CD4-positive, alpha-beta T cell treated with Interleukin-12 subunit alpha and Interleukin-12 subunit beta, for 1 hour (primary cell): ENCODE results near the gene ANO6.
A peak's percentile ranks its signal among the peaks of the same experiment; 100 is the strongest.

Experiments used
- DNase-seq: peaks from one replicate; pipeline ENCODE4 v3.0.0-alpha.2; 2020

The ANO6 gene

GRCh38 chr12:45415393-45415817 lies 199.5 kb downstream of the ANO6 start:
- no peak for DNase-seq

DNA sequence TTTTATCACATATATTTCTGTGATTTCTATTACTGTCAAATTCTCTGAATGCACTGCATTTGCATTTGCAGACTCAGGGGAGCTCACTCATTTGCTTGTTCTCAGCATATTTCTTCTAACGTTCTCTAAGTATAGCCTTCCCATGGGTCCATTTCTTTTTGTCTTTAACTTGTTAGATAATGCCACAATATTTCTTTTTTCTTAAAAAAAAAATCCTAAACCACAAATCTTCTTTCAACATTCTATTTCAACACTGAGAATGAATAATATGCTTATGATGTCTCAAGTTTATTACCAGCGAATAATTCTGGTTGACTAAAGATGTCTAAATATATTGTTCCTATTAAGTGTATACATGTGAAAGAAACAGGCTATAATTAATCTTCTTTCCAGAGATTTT lies 200.2 kb downstream of the ANO6 start:
- no peak for DNase-seq

GRCh38 chr12:45418520-45418919 lies 202.6 kb downstream of the ANO6 start:
- DNase-seq = no peak

- no peak for DNase-seq
Measured at GRCh38 chr12:45419317-45419814, 203.5 kb downstream of the ANO6 start.

- no peak for DNase-seq
Measured at GRCh38 chr12:45421736-45422135, 205.8 kb downstream of the ANO6 start.

- DNase-seq = no peak
Measured at GRCh38 chr12:45423931-45424330, 208.0 kb downstream of the ANO6 start.

- DNase-seq = no peak
Measured at GRCh38 chr12:45425426-45425825, 209.5 kb downstream of the ANO6 start.

DNA sequence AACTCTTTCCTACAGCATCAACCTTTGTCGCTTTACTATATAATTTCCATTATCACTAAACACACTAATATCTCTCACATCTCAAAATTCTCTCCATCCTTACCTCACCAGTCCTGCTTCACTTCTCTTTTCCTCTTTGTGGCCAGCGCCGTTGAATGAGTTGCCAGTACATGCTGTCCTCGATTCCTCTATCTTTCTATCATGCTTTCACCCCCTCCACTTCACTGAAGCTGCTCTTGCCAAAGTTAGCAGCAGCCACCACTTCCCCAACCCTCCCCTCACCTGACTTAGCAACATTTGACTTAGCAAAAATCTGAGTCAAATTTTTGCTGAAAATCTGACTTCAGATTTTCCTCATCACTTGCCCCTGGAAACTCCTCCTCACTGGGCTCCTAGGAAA lies 210.4 kb downstream of the ANO6 start:
- DNase-seq = no peak

DNA sequence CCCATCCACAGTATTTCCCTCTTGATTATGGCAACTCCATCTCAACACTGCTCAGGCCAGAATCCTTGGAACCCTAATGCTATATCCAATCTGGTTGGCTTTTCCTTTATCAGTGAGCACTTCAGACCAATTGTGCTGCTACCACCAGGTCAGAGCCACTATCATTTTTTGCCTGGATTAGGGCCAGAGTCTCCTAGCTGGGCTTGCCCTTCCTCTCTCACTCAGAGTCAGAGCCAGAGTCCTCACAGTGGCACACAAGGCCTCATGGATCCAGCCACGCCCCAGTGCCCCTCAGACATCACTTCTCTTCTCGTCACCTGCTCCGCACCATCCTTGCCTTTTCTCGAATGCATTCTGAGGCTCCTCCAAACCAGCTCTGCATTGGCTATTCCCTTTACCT lies 211.1 kb downstream of the ANO6 start:
- DNase-seq = no peak

DNA sequence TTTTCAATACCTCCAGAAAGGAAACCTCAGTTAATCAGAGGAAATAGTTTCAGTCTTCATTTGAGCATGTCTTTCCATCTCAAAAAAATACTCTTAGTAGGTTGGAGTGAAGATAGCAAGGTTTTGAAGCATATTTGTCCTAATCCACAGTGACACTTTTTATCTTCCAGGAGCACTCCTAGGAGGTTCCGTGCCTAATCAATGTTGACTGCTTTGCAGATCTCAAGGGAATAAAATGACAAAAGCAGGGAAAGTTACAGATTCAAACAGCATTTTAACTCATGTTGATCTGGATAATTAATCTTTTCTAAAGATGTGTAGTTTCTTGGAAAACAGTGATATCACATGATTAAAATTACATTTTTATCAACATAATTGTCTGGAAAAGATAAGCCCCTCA lies 213.9 kb downstream of the ANO6 start:
- DNase-seq = no peak

DNA sequence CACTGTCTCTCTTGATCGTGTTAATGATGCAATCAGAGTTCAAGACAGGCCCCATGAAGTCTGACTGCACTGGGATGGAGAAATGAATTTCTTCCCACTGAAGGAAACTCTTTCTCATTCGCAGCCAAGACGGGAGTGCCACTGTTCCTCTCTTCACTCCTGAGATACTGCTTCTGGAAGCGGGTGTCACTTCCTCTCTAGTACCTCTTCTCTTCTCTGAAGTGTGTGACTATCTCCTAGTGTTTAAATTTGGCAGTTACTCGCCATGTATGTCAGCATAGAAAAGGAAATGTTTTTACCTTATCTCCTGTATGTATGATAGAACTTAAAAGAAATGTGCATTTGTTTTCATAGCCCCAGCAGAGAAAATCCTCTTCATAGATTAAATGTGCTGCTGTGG lies 215.2 kb downstream of the ANO6 start:
- DNase-seq = no peak

DNA sequence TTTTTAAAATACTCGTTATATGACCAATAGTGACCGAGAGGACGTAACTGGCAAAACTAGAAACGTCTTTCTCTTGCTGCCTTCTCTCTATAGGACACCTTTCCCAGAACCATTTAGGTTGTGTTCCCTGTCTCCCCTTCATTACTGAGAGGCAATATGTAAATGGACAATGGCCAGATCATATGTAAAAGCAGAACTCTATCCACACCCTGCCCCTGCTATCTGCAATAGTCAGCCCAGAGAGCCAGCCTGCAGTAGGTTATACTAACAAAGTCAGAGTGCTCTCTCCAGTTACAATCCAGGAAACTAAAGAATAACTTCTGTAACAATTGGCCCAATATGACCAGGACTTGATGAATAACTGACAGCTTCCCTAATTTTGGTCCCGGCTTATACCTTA lies 216.8 kb downstream of the ANO6 start:
- DNase-seq = no peak

DNA sequence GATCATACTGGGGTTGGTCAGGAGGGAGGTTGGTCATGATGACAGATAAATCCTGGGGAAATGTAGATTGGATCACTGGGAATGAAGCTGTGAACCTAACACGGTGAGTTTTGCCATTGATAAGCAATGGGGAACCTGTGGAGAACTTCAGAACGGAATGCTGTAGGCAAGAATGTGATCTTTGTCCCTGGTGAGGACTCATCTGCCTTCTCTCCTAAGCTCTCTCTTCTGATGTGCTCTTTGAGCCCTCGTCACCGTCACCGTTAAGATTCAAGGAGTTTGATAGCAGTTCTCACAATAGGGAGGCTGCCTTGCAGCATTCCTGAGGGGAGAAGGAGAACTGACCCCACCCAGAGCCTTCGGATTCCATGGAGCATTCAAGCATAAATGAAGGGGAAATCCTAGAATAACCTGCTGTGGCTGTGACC lies 217.6 kb downstream of the ANO6 start:
- no peak for DNase-seq

DNA sequence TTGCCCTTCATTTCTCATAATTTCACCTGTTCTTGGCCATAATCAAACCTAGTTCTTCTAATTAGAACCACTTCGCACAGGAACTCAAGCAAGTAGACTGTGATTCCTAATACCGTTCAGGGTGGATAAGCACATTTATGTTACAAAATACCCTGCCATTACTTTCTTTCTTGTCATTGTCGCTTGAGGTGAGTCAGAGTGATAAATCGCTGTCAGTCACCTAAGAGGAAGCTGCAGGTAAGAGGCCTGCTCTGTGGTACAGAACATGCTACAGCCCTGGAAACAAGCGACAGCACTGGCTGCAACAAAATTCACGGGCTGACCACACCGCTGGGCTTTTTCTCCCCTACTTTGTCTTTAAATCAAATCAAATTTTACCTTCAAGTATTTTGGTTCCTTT lies 218.2 kb downstream of the ANO6 start:
- DNase-seq = no peak

DNA sequence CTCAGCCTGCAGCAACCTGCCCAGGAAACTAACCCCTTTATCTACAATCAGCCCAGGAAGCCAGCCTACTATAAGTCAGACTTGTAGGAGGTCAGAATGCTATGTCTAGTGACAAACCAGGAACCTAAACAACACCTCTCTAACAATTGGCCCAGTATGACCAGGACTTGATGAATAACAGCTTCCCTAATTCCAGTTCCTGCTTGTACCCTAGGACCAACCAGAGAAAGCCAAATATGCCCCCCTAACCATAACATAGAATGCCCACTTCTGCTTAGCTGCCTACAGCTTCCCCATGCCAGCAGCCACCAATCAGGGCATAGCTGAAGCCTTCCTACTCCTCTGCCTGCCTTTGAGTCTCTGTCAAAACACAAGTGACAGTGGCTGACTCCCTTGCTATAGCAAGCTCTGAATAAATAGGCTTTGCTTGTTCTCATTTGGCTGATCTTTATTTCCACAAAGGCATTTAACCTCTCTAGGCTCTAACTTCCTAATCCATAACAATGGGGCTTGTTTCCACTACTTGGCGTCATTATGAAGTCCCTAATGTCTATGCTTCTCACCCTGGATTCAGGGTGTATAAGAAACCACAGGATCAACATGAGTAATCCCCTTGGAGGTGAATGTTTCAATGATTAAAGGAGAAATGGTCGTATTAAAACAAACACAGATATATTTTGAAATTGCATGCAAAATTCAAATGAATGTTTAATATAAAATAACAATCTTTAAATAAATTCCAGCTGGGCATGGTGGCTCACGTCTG lies 220.2 kb downstream of the ANO6 start:
- no peak for DNase-seq

DNA sequence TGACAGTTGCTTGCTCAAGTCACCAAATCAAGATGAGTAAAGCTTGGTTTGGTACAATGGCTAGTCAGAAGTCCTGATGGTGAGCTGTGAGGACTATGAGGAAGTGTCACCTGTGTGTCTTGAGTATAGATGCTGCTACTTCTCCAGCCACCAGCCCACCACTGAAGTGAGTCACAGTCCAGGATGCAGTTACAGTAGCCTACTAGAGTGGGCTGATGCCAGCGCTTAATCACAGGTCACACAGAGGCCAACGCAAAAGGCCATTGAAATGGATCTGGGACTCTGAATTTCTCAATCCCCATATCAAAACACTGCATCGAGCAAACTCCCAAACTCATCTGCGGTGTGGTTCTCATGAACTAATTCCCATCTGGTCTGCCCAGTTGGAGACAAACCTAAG lies 223.1 kb downstream of the ANO6 start:
- no peak for DNase-seq

DNA sequence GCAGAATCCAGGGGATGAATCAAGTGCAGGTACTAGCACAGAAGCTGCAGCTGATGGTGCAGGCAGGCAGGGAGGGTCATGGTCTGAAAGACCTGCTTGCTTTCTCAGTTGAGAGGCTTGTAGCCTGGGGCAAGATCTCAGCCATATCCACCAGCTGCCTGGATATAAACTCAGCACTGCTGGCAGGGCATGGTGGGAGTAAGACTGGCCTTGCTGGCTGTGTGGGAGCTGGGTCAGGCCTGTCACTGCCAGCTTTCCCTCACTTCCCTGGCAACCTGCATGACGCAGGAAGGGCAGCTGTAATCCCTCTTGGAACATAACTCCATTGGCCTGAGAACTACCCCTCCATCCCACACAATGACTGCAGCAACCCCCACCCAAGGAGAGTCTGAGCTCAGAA lies 230.1 kb downstream of the ANO6 start:
- no peak for DNase-seq

DNA sequence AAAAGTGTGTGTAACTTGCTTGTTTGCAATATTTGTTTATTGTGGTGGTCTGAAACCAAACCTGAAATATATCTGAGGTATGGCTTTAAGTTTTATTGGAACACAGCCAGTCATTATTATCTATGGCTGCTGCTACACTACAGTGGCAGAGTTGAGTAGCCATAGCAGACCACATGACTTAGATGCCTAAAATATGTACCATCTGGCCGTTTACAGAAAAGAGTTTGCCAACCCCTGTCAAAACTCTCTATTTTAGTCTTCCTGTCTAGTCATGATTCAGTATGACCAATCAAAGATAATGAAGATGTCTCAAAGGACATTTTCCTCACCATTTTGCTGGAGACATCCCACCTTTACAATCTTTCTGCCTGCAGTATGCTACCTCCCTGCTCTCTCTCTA lies 242.3 kb downstream of the ANO6 start:
- DNase-seq = no peak

- DNase-seq = no peak
Measured at GRCh38 chr12:45458854-45459807, 243.2 kb downstream of the ANO6 start.

DNA sequence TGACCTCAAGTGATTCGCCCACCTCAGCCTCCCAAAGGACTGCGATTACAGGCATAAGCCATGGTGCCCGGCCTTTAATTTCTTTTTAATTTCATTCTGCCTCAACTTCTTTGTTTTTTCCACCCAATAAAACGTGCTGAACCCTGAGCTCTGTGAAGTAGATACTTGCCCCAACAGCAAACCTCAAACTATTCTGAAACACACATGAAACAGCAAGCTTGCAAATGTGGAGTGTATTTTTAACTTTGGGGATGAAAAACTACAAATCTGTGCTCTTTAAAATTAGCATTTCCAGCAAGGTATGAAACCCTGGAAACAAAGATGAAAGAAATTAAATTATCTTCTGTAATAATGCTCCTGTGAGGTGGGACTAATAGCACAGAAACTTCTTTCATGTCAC lies 246.6 kb downstream of the ANO6 start:
- no peak for DNase-seq

GRCh38 chr12:45464699-45465098 lies 248.8 kb downstream of the ANO6 start:
- no peak for DNase-seq

GRCh38 chr12:45468751-45469615 lies 253.1 kb downstream of the ANO6 start:
- DNase-seq = no peak

- peak; percentile 10 for DNase-seq
Measured at GRCh38 chr12:45469902-45470301, 254.0 kb downstream of the ANO6 start.
